ENCODE results near the gene BLVRB.

DNA sequence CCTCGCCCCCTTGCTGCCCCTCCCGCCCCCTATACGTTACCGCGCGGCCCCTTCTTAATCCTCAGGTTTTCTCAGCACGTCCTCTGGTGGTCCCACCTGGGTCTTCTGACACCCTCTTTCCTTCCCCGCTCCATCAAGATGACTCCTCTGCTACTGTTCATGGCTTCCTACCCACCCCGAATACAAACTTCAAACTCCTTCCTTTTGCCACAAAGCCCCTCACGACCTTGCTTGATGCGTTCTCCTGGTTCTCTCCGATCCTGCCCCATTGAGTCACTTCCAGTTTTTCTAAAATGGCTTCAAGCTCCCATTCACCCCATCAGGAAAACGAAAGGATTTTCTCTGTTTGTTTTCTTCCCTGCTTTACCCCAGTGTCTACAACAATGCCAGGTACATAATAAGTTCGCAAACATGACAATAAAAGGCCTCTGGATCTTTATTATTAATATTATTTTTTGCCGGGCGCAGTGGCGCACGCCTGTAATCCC is 20.7 kb downstream of the BLVRB start:
- TF ChIP-seq, protein P1, sequence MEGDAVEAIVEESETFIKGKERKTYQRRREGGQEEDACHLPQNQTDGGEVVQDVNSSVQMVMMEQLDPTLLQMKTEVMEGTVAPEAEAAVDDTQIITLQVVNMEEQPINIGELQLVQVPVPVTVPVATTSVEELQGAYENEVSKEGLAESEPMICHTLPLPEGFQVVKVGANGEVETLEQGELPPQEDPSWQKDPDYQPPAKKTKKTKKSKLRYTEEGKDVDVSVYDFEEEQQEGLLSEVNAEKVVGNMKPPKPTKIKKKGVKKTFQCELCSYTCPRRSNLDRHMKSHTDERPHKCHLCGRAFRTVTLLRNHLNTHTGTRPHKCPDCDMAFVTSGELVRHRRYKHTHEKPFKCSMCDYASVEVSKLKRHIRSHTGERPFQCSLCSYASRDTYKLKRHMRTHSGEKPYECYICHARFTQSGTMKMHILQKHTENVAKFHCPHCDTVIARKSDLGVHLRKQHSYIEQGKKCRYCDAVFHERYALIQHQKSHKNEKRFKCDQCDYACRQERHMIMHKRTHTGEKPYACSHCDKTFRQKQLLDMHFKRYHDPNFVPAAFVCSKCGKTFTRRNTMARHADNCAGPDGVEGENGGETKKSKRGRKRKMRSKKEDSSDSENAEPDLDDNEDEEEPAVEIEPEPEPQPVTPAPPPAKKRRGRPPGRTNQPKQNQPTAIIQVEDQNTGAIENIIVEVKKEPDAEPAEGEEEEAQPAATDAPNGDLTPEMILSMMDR (conservative IDR thresholded peaks at IDR 0.05; ENCODE audit: low read depth, low read length) = no peak
- no peak for TF ChIP-seq EZH2 (IDR thresholded peaks at IDR 0.05; ENCODE audit: low read length, unreplicated experiment)
- no peak for TF ChIP-seq EZH2phosphoT487 (IDR thresholded peaks at IDR 0.05; ENCODE audit: borderline replicate concordance, low read length)

Measured in PC-3 (cell line).